ENCODE data around the gene ONECUT2.

Gene ONECUT2

GRCh38 chr18:57441071-57441794 is 6.1 kb downstream of the ONECUT2 start:
- TF ChIP-seq CSRNP3 (CRISPR knock-in tag; IDR thresholded peaks at IDR 0.05) = no peak
- no peak for TF ChIP-seq ZFP3 (CRISPR knock-in tag; IDR thresholded peaks at IDR 0.05)
- no peak for TF ChIP-seq ARNTL (CRISPR knock-in tag; IDR thresholded peaks at IDR 0.05; ENCODE audit: borderline replicate concordance, low read depth)
- TF ChIP-seq ZNF8 (CRISPR knock-in tag; IDR thresholded peaks at IDR 0.05) = no peak
- no peak for TF ChIP-seq SNAI2 (CRISPR knock-in tag; IDR thresholded peaks at IDR 0.05)
- no peak for ATAC-seq

GRCh38 chr18:57443247-57443646 is 8.1 kb downstream of the ONECUT2 start:
- no peak for ATAC-seq
- TF ChIP-seq PPARA (CRISPR knock-in tag; IDR thresholded peaks at IDR 0.05; ENCODE audit: borderline replicate concordance) (no peak), ZC3H10 (CRISPR knock-in tag; IDR thresholded peaks at IDR 0.05) (no peak), TOX (CRISPR knock-in tag; IDR thresholded peaks at IDR 0.05; ENCODE audit: borderline replicate concordance) (no peak), ZFP30 (CRISPR knock-in tag; IDR thresholded peaks at IDR 0.05) (no peak), BACH2 (CRISPR knock-in tag; IDR thresholded peaks at IDR 0.05; ENCODE audit: borderline replicate concordance) (no peak)

- ATAC-seq = no peak
- no peak for TF ChIP-seq PPARA (CRISPR knock-in tag; IDR thresholded peaks at IDR 0.05; ENCODE audit: borderline replicate concordance)
- TF ChIP-seq ESRRG (CRISPR knock-in tag; IDR thresholded peaks at IDR 0.05) = no peak
- TF ChIP-seq ZNF70 (CRISPR knock-in tag; IDR thresholded peaks at IDR 0.05) = no peak
- TF ChIP-seq RARB (CRISPR knock-in tag; IDR thresholded peaks at IDR 0.05) = no peak
- no peak for TF ChIP-seq ZNF8 (CRISPR knock-in tag; IDR thresholded peaks at IDR 0.05)
- TF ChIP-seq ZFP30 (CRISPR knock-in tag; IDR thresholded peaks at IDR 0.05) = no peak
- TF ChIP-seq SNAI2 (CRISPR knock-in tag; IDR thresholded peaks at IDR 0.05) = no peak
- no peak for TF ChIP-seq CSDC2 (CRISPR knock-in tag; IDR thresholded peaks at IDR 0.05)
- no peak for TF ChIP-seq CSRNP3 (CRISPR knock-in tag; IDR thresholded peaks at IDR 0.05)
- no peak for TF ChIP-seq ZNF565 (CRISPR knock-in tag; conservative IDR thresholded peaks at IDR 0.05; ENCODE audit: low read depth)
- no peak for TF ChIP-seq POU6F1 (CRISPR knock-in tag; IDR thresholded peaks at IDR 0.05; ENCODE audit: borderline replicate concordance, low read depth)
- TF ChIP-seq ARNTL (CRISPR knock-in tag; IDR thresholded peaks at IDR 0.05; ENCODE audit: borderline replicate concordance, low read depth) = no peak
- no peak for TF ChIP-seq PATZ1 (CRISPR knock-in tag; IDR thresholded peaks at IDR 0.05; ENCODE audit: borderline replicate concordance)
- TF ChIP-seq TSHZ2 (CRISPR knock-in tag; IDR thresholded peaks at IDR 0.05) = no peak
- TF ChIP-seq GLIS3 (CRISPR knock-in tag; IDR thresholded peaks at IDR 0.05) = no peak
- no peak for TF ChIP-seq ZC3H10 (CRISPR knock-in tag; IDR thresholded peaks at IDR 0.05)
- no peak for TF ChIP-seq BACH2 (CRISPR knock-in tag; IDR thresholded peaks at IDR 0.05; ENCODE audit: borderline replicate concordance)
- TF ChIP-seq ISL1 (CRISPR knock-in tag; IDR thresholded peaks at IDR 0.05) = no peak
These were observed 8.5 kb downstream of the ONECUT2 start for GRCh38 chr18:57443702-57444101.
